Endothelial cell (in vitro differentiated cells): Measurements from ENCODE around the gene CAND2. TPM values are rescaled to one million over a fixed set of nuclear protein-coding genes. Genes with fewer than 3 reads are reported as not detected.
"Not testable (repeated sequence)": the region's sequence is repeated elsewhere in the genome, so short reads cannot be mapped to it uniquely, and the experiment has no call there.

Experiments
- DNase-seq: peaks from one replicate; pipeline ENCODE4 v3.0.0; 2021; ENCODE audit warnings: low spot score
- H3K27ac Mint-ChIP-seq: one replicate; pipeline ENCODE4 v1.8.0; 2021; ENCODE audit warnings: mixed read lengths, inconsistent platforms; ENCODE audit not compliant: unreplicated experiment
- H3K27me3 Mint-ChIP-seq: one replicate; pipeline ENCODE4 v1.8.0; 2021; ENCODE audit warnings: mild to moderate bottlenecking, moderate library complexity, mixed read lengths, inconsistent platforms; ENCODE audit not compliant: unreplicated experiment
- H3K36me3 Mint-ChIP-seq: one replicate; pipeline ENCODE4 v1.8.0; 2021; ENCODE audit warnings: mild to moderate bottlenecking, low read depth, mixed read lengths, inconsistent platforms; ENCODE audit not compliant: unreplicated experiment
- H3K4me1 Mint-ChIP-seq: one replicate; pipeline ENCODE4 v1.8.0; 2021; ENCODE audit warnings: mild to moderate bottlenecking, mixed read lengths, inconsistent platforms; ENCODE audit not compliant: unreplicated experiment
- H3K4me3 Mint-ChIP-seq: one replicate; pipeline ENCODE4 v1.8.0; 2021; ENCODE audit warnings: mild to moderate bottlenecking, mixed read lengths, inconsistent platforms; ENCODE audit not compliant: unreplicated experiment
- H3K9me3 Mint-ChIP-seq: one replicate; pipeline ENCODE4 v1.8.0; 2021; ENCODE audit warnings: mixed read lengths, inconsistent platforms; ENCODE audit not compliant: unreplicated experiment
- total RNA-seq: library from RNA; stranded (reverse); fragmentation: NEBNext Ultra II Directional; extraction: Animal tissue kit (Norgen Biotek cat#: 25700); gene quantifications from one replicate; pipeline ENCODE4 v1.2.1, GENCODE V29; 2021; ENCODE audit not compliant: unreplicated experiment
- TF ChIP-seq, protein P1 (sequence below): fragments of 200-600 bp; sonication (generic); IDR thresholded peaks from one replicate; pipeline ENCODE4 v1.5.0; 2021; ENCODE audit warnings: antibody characterized with exemption; ENCODE audit not compliant: unreplicated experiment

The CAND2 gene
- total RNA-seq, 1 donor from 2014 or later: 1.8 TPM

DNA sequence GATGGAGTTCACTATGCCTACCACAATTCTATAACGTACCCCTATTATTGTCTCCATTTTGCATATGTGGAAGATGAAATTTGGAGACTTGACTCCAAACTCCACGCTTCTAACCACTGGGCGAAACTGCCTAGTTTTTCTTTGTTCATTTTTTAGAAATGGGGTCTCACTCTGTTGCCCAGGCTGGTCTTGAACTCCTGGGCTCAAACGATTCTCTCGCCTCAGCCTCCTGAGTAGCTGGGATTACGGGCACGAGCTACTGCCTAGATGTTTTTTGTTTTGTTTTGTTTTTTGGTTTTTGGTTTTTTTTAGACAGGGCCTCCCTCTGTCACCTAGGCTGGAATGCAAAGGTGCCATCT is 45.5 kb downstream of the CAND2 start:
- Mint-ChIP-seq H3K4me3 (peak overlapping the region; percentile 99), H3K4me1 (peaks cover 32% of the 10 kb centered on the region), H3K9me3 (no peaks in the 10 kb centered on the region), H3K27me3 (peaks cover 13% of the 10 kb centered on the region), H3K36me3 (peaks cover 18% of the 10 kb centered on the region), H3K27ac (peak overlapping the region; percentile 99)
- TF ChIP-seq, protein P1, sequence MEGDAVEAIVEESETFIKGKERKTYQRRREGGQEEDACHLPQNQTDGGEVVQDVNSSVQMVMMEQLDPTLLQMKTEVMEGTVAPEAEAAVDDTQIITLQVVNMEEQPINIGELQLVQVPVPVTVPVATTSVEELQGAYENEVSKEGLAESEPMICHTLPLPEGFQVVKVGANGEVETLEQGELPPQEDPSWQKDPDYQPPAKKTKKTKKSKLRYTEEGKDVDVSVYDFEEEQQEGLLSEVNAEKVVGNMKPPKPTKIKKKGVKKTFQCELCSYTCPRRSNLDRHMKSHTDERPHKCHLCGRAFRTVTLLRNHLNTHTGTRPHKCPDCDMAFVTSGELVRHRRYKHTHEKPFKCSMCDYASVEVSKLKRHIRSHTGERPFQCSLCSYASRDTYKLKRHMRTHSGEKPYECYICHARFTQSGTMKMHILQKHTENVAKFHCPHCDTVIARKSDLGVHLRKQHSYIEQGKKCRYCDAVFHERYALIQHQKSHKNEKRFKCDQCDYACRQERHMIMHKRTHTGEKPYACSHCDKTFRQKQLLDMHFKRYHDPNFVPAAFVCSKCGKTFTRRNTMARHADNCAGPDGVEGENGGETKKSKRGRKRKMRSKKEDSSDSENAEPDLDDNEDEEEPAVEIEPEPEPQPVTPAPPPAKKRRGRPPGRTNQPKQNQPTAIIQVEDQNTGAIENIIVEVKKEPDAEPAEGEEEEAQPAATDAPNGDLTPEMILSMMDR: no peak
- no peak for DNase-seq

DNA sequence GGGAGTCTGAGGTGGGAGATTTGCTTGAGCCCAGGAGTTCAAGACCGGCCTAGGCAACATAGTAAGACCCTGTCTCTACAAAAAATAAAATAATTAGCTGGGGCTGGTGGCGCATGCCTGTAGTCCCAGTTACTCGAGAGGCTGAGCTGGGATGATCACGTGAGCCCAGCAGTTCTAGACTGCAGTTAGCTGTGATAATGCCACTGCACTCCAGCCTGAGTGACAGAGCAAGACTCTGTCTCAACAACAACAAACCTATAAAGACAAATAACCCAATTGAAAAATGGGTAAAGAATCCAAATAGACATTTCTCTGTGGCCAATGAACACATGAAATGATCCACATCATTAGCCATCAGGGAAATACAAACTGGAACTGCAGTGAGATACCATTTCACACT is 46.0 kb downstream of the CAND2 start:
- Mint-ChIP-seq H3K36me3 (peaks cover 17% of the 10 kb centered on the region), H3K9me3 (no peaks in the 10 kb centered on the region), H3K4me1 (peaks cover 32% of the 10 kb centered on the region), H3K4me3 (no peak overlapping the region), H3K27ac (peak overlapping the region; percentile 64), H3K27me3 (peaks cover 14% of the 10 kb centered on the region)
- TF ChIP-seq, protein P1: no peak
- DNase-seq: no peak

DNA sequence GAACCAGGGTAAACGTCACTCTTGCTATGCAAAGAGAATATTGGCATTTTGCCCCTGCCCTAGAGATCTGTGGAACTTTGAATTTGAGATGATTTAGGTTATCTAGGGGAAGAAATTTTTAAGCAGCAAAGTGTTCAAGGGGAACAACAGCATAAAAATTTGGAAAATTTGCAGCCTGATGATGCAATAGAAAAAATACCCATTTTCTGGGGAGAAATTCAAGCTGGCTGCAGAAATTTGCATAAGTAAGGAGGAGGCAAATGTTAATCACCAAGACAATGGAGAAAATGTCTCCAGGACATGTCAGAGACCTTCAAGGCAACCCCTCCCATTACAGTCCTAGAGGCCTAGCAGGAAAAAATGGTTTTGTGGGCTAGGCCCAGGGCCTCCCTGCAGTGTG is 49.3 kb downstream of the CAND2 start:
- Mint-ChIP-seq H3K36me3 (no peaks in the 10 kb centered on the region), H3K27me3 (peaks cover 10% of the 10 kb centered on the region), H3K4me1 (peaks cover 4% of the 10 kb centered on the region), H3K27ac (no peak overlapping the region), H3K9me3 (no peaks in the 10 kb centered on the region), H3K4me3 (no peak overlapping the region)
- TF ChIP-seq, protein P1: no peak
- DNase-seq: no peak

DNA sequence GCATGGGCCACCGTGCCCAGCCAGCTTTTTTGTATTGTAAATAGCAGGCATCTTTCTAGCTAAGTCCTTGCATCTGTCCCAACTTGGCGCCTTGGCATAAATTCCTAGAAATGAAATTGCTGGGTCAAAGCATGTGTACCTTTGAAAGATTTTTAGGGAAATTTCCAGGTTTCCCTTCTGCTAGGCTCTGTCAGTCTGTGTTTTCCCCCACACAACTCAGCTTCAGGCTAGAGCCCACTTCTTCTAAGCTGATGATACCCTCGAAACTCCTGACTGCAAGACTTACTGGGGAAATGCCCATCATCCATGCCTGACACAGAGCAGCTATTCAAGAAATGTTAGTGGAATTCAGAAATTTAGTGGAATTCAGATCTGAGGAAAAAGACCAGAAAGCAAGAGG is 55.7 kb downstream of the CAND2 start:
- no peak for DNase-seq
- TF ChIP-seq, protein P1: no peak
- no peaks in the 10 kb centered on the region for H3K4me1 Mint-ChIP-seq
- no peak overlapping the region for H3K27ac Mint-ChIP-seq
- peaks cover 14% of the 10 kb centered on the region for H3K27me3 Mint-ChIP-seq
- no peak overlapping the region for H3K4me3 Mint-ChIP-seq
- no peaks in the 10 kb centered on the region for H3K9me3 Mint-ChIP-seq
- no peaks in the 10 kb centered on the region for H3K36me3 Mint-ChIP-seq

DNA sequence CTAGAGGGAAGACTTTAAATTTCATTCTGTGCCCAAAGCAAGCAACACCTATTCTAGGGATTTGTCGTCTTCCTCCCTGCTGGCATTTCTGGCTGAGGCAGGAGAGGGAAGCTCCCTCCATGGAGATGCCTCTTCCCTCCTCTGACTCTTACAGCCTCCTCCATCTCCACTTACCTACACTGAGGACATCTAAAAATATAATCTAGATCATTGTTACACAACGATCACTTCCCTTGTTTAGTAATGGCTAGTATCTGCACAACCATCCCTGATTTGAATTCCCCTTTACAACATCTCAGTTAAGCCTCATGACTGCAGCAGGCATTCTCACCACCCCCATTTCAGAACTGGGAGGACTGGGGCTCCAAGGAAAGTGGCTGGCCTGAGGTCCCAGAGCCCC is 57.4 kb downstream of the CAND2 start:
- not testable (repeated sequence) for DNase-seq, H3K36me3 Mint-ChIP-seq, H3K4me1 Mint-ChIP-seq, H3K4me3 Mint-ChIP-seq, H3K9me3 Mint-ChIP-seq, H3K27ac Mint-ChIP-seq
- H3K27me3 Mint-ChIP-seq: peaks cover 16% of the 10 kb centered on the region

DNA sequence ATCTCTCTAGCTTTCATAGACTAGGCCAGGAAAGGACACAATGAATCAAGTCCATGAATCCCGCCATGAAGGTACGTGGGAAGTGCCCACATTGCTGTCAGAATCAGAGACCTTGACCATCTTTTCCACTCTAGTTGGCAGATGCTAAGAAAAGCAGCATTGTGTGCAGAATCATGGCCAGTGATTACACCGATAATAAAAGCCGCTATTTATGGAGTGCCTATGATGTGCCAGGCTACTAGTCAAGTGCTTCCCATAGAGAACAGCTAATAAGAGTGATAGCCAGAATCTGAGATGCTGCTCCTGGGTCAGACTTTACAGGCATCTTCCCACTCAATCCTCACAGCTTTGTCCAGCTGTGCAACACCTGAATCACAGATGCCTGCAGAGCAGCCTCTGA is 58.1 kb downstream of the CAND2 start:
- TF ChIP-seq, protein P1: no peak
- H3K27me3 Mint-ChIP-seq: peaks cover 16% of the 10 kb centered on the region
- no peak overlapping the region for H3K4me3 Mint-ChIP-seq
- peaks cover 12% of the 10 kb centered on the region for H3K4me1 Mint-ChIP-seq
- no peaks in the 10 kb centered on the region for H3K9me3 Mint-ChIP-seq
- H3K27ac Mint-ChIP-seq: no peak overlapping the region
- DNase-seq: no peak
- H3K36me3 Mint-ChIP-seq: peaks cover under 1% of the 10 kb centered on the region
